ENCODE data around the gene SLC35B2. TPM values are rescaled to one million over a fixed set of nuclear protein-coding genes. Genes with fewer than 3 reads are reported as not detected.

Gene SLC35B2
- polyA plus RNA-seq, 1 donor, result 46.7 TPM

- DNase-seq, result no peak
These were observed 33.9 kb downstream of the SLC35B2 start, which contains the start of gene SLC29A1 for GRCh38 chr6:44223319-44224028. TSS of gene SLC29A1 (plus strand) at chr6:44223595. CDS start at chr6:44227314, 3,719 bp downstream.

GRCh38 chr6:44222486-44223318 is 34.6 kb downstream of the SLC35B2 start:
- DNase-seq, result no peak

GRCh38 chr6:44221961-44222335 is 35.4 kb downstream of the SLC35B2 start:
- DNase-seq, result no peak

- no peak for DNase-seq
These were observed 35.9 kb downstream of the SLC35B2 start for GRCh38 chr6:44221291-44221960.

GRCh38 chr6:44220913-44221290 is 36.4 kb downstream of the SLC35B2 start:
- DNase-seq, result no peak

GRCh38 chr6:44219815-44220784 is 37.2 kb downstream of the SLC35B2 start:
- DNase-seq, result no peak

GRCh38 chr6:44219053-44219814 is 38.1 kb downstream of the SLC35B2 start:
- DNase-seq, result peak; percentile 90

GRCh38 chr6:44217332-44218143 is 39.8 kb downstream of the SLC35B2 start:
- no peak for DNase-seq

GRCh38 chr6:44216677-44217331 is 40.5 kb downstream of the SLC35B2 start, which contains the start of gene MYMX:
TSS of gene MYMX (plus strand) at chr6:44216926. CDS start at chr6:44217472, 546 bp downstream.
- DNase-seq, result no peak

GRCh38 chr6:44214307-44214706 is 43.0 kb downstream of the SLC35B2 start:
- no peak for DNase-seq

- DNase-seq, result no peak
These were observed 46.0 kb downstream of the SLC35B2 start for GRCh38 chr6:44211284-44211683.

GRCh38 chr6:44207966-44208365 is 49.4 kb downstream of the SLC35B2 start:
- DNase-seq, result no peak

Other genes with a start within 250 kb of the SLC35B2 start
- 33.7 TPM for gene MRPL14, start 130.1 kb downstream of the SLC35B2 start, polyA plus RNA-seq (ENCODE audit: insufficient read length)
- 34.8 TPM for gene TMEM63B, start 130.0 kb downstream of the SLC35B2 start, polyA plus RNA-seq (ENCODE audit: insufficient read length)
- 0.23 TPM for gene CAPN11, start 98.7 kb downstream of the SLC35B2 start, polyA plus RNA-seq (ENCODE audit: insufficient read length)
- gene MYMX, start 40.6 kb downstream of the SLC35B2 start, polyA plus RNA-seq (ENCODE audit: insufficient read length), result 0.62 TPM
- gene SLC29A1, start 33.9 kb downstream of the SLC35B2 start, polyA plus RNA-seq (ENCODE audit: insufficient read length), result 30.8 TPM
- gene HSP90AB1, start 10.4 kb downstream of the SLC35B2 start, polyA plus RNA-seq (ENCODE audit: insufficient read length), result 1,241 TPM
- 9.6 TPM for gene NFKBIE, start 8.0 kb upstream of the SLC35B2 start, polyA plus RNA-seq (ENCODE audit: insufficient read length)
- gene TMEM151B, start 12.9 kb upstream of the SLC35B2 start, polyA plus RNA-seq (ENCODE audit: insufficient read length), result 0.88 TPM
- gene AARS2, start 55.8 kb upstream of the SLC35B2 start, polyA plus RNA-seq (ENCODE audit: insufficient read length), result 16.9 TPM
- not detected for gene SPATS1, start 85.1 kb upstream of the SLC35B2 start, polyA plus RNA-seq (ENCODE audit: insufficient read length)
- 43.7 TPM for gene CDC5L, start 130.2 kb upstream of the SLC35B2 start, polyA plus RNA-seq (ENCODE audit: insufficient read length)

Measured in left kidney (tissue), 2 donors.